Measurements from ENCODE around the gene ZNF217.
"Not testable (repeated sequence)": the region's sequence is repeated elsewhere in the genome, so short reads cannot be mapped to it uniquely, and the experiment has no call there.

ZNF217 gene

GRCh38 chr20:53534037-53534436 is 59.6 kb downstream of the ZNF217 start:
- no peak for DNase-seq (ENCODE audit: low read depth in 1 of 2, low spot score in 1 of 2)

GRCh38 chr20:53533500-53533899 is 60.1 kb downstream of the ZNF217 start:
- no peak for DNase-seq (ENCODE audit: low read depth in 1 of 2, low spot score in 1 of 2)

- DNase-seq (ENCODE audit: low read depth in 1 of 2, low spot score in 1 of 2), result not testable (repeated sequence)
Observed at GRCh38 chr20:53532654-53533312, 60.9 kb downstream of the ZNF217 start.

GRCh38 chr20:53530440-53530839 is 63.2 kb downstream of the ZNF217 start:
- DNase-seq (ENCODE audit: low read depth in 1 of 2, low spot score in 1 of 2), result no peak

GRCh38 chr20:53529658-53530057 is 64.0 kb downstream of the ZNF217 start:
- DNase-seq (ENCODE audit: low read depth in 1 of 2, low spot score in 1 of 2), result no peak

DNA sequence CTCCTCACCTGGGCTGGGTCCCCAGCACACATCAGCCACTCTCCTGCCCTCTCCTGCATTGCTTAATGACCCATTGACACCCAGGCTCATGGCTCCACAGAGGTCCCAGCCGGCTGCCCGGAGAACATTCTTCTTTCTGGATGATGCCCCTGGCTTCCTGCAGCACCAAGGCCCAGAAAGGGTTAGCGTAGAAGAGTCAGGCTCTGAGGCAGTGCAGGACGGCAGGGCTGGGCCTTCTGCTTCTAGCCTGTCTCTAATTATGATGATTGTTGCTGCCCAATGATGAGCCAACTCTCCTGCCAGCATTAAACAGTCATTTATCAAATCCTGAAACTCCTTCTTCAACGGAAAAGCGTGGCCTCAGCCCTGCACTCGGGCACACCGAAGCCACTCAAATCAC is 66.4 kb downstream of the ZNF217 start:
- no peak for DNase-seq (ENCODE audit: low read depth in 1 of 2, low spot score in 1 of 2)

DNA sequence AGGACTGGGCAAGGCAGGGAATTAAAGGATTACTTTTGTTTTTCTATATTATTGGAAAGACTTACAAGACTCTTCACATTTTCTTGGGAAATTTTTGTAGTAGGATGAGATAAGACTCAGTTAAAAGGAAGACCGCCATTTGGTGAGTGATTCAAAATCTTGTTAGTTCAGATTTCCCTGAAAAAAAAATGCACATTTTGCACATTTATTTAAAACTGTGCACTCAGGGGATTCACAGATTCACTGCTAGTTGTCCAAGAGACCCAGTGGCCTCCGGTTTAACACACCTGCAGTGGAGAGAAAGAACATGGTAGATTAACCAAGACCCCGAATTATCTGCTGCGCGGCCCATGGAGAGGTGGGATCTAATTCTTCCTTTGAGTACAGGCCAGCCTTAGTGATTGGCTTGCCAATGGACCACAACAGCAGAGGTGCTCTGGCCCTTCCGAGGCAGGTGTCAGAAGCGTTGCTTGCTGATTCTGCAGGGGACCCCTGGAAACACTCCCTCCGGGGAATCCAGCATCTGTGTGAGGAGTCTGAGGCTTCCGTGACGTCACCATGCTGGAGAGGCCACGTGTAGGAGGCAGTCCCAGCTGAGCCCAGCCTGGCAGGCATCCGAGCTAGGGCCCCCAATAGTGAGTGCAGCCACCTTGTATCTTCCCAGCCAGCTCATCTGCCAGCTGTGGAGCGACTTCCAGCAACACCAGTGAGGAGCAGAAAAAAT is 68.9 kb downstream of the ZNF217 start:
- DNase-seq (ENCODE audit: low read depth in 1 of 2, low spot score in 1 of 2), result no peak

- DNase-seq (ENCODE audit: low read depth in 1 of 2, low spot score in 1 of 2), result not testable (repeated sequence)
Observed at GRCh38 chr20:53523615-53524014, 70.0 kb downstream of the ZNF217 start.

GRCh38 chr20:53522696-53523095 is 70.9 kb downstream of the ZNF217 start:
- DNase-seq (ENCODE audit: low read depth in 1 of 2, low spot score in 1 of 2), result no peak

DNA sequence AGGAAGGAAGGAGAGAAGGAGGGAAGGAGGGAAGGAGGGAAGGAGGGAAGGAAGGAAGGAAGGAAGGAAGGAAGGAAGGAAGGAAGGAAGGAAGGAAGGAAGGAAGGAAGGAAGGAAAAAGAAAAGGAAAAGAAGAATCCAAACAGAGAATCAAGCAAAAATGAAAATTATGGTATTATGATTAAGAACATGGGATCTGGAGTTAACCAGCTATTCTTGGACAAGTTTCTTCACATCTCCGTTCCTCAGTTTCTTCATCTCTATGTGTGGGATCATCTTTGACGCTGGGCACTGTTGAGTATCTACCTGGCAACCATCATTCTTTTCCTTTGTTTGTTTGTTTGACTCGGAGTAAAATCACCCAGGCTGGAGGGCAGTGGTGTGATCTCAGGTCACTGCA is 71.6 kb downstream of the ZNF217 start:
- no peak for DNase-seq (ENCODE audit: low read depth in 1 of 2, low spot score in 1 of 2)

- not testable (repeated sequence) for DNase-seq (ENCODE audit: low read depth in 1 of 2, low spot score in 1 of 2)
Observed at GRCh38 chr20:53521421-53521820, 72.2 kb downstream of the ZNF217 start.

DNA sequence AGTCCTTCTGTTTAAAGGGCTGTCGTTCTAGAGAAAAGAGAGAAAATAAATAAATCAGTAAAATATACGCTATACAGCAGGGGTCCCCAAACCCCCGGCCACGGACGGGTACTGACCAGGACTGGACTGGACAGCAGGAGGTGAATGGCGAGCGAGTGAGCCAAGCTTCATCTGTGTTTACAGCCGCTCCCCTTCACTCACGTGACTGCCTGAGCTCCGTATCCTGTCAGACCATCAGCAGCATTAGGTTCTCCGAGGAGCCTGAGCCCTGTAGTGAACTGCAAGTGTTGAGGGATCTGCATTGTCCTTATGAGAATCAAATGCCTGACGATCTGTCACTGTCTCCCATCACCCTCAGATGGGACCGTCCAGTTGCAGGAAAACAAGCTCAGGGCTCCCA is 76.5 kb downstream of the ZNF217 start:
- DNase-seq (ENCODE audit: low read depth in 1 of 2, low spot score in 1 of 2), result no peak

Data from activated CD4-positive, alpha-beta T cell treated with anti-CD3 and anti-CD28 coated beads, Interleukin-2, amount 50 U/mL, for 24 hours (primary cell).